ENCODE measurements around the gene OST4. TPM values are rescaled to one million over a fixed set of nuclear protein-coding genes. Genes with fewer than 3 reads are reported as not detected.
A peak's percentile ranks its signal among the peaks of the same experiment; 100 is the strongest.

Gene OST4
- total RNA-seq, 1 donor from 2014 or later: 84.6 TPM

DNA sequence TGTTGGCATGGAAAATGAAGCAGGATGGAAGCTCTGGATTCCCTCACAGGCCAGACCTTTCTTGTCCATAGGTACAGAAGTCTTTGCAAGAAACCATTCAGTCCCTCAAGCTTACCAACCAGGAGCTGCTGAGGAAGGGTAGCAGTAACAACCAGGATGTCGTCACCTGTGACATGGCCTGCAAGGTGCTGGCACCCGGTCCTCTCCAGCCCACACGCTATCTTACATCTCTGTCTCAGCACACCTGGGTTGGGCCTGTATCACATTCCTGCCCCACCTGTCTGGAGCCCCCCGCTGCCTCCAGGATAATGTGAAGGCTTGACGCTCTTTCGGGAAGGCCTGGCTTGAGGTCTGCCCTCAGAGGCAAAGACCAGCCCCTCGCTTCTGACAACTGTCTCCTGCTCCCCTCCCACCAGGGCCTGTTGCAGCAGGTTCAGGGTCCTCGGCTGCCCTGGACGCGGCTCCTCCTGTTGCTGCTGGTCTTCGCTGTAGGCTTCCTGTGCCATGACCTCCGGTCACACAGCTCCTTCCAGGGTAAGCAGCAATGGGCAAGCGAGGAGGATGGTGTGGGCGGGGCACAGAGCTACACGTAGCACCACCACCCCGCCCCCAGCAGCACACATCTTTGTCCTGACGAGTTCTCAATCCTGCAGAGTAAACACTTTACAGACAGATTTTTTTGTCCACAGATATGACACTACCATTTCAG lies 32.7 kb downstream of the OST4 start:
- H3K27ac Mint-ChIP-seq: no peak overlapping the region
- H3K4me1 ChIP-seq: no peaks in the 10 kb centered on the region
- peaks cover 20% of the 10 kb centered on the region for H3K36me3 Mint-ChIP-seq

DNA sequence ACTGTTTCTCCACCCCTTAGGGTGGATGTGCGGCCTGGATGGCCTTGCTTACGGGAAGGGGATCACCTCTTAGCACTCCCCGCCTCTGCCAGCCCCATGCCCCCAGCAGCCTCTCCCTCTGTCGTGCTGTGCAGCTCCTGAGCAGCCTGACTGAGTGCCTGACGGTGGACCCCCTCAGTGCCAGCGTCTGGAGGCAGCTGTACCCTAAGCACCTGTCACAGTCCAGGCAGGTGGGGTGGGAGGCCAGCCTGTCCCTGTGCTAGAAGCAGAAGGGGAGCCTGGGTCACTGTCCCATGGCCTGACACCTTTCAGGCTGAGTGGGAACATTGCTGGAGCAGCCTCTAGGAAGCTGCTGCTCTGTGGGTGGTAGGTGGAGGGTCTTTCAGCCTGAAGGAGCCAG lies 33.4 kb downstream of the OST4 start:
- no peak overlapping the region for H3K4me3 Mint-ChIP-seq
- Histone ChIP-seq H3F3A (ENCODE audit: low read depth) (no peaks in the 10 kb centered on the region), H3K27me3 (no peaks in the 10 kb centered on the region), H3K27ac (no peak overlapping the region), H3K9ac (no peak overlapping the region), H4K20me1 (ENCODE audit: low read depth) (peaks cover 9% of the 10 kb centered on the region), H3K4me2 (no peak overlapping the region), H3K4me3 (no peak overlapping the region), H3K4me1 (peaks cover 5% of the 10 kb centered on the region), H2AFZ (replicated peaks) (no peak overlapping the region), H3K9me3 (ENCODE audit: low read depth) (no peaks in the 10 kb centered on the region), H3K36me3 (no peaks in the 10 kb centered on the region), H3K79me2 (ENCODE audit: low read depth) (peaks cover 12% of the 10 kb centered on the region)
- TF ChIP-seq CTCF (IDR thresholded peaks at IDR 0.05) (no peak), EZH2phosphoT487 (IDR thresholded peaks at IDR 0.05) (no peak)
- peaks cover 20% of the 10 kb centered on the region for H3K36me3 Mint-ChIP-seq
- no peak overlapping the region for H3K27ac Mint-ChIP-seq
- H3K9me3 Mint-ChIP-seq: no peaks in the 10 kb centered on the region
- DNase-seq (ENCODE audit: low spot score): no peak
- H3K27me3 Mint-ChIP-seq (ENCODE audit: insufficient read depth, low read depth): no peaks in the 10 kb centered on the region
- peaks cover 13% of the 10 kb centered on the region for H3K4me1 Mint-ChIP-seq

More for the DNA sequence above, 32.7 kb downstream of the OST4 start:
- no peaks in the 10 kb centered on the region for H3F3A ChIP-seq (ENCODE audit: low read depth)
- Mint-ChIP-seq H3K4me1 (peaks cover 7% of the 10 kb centered on the region), H3K9me3 (no peaks in the 10 kb centered on the region), H3K4me3 (no peak overlapping the region), H3K27me3 (ENCODE audit: insufficient read depth, low read depth) (no peaks in the 10 kb centered on the region)
- H3K4me3 ChIP-seq: no peak overlapping the region
- no peak for TF ChIP-seq CTCF (IDR thresholded peaks at IDR 0.05)
- no peak for TF ChIP-seq EZH2phosphoT487 (IDR thresholded peaks at IDR 0.05)
- no peak for TF ChIP-seq EZH2 (IDR thresholded peaks at IDR 0.05)
- no peak overlapping the region for H3K9ac ChIP-seq
- H4K20me1 ChIP-seq (ENCODE audit: low read depth): peaks cover 3% of the 10 kb centered on the region
- H3K9me3 ChIP-seq (ENCODE audit: low read depth): no peaks in the 10 kb centered on the region
- H3K4me2 ChIP-seq: no peak overlapping the region
- no peak overlapping the region for H3K27ac ChIP-seq
- no peaks in the 10 kb centered on the region for H3K27me3 ChIP-seq
- H2AFZ ChIP-seq (replicated peaks): no peak overlapping the region
- DNase-seq (ENCODE audit: low spot score): no peak
- H3K79me2 ChIP-seq (ENCODE audit: low read depth): peaks cover 4% of the 10 kb centered on the region
- no peaks in the 10 kb centered on the region for H3K36me3 ChIP-seq

- no peak overlapping the region for H3K27ac ChIP-seq
- H3K27ac Mint-ChIP-seq: no peak overlapping the region
- H3K9me3 Mint-ChIP-seq: no peaks in the 10 kb centered on the region
Measured at GRCh38 chr2:27033253-27033852, 38.1 kb downstream of the OST4 start.

More at GRCh38 chr2:27033253-27033852, 38.1 kb downstream of the OST4 start:
- peaks cover 5% of the 10 kb centered on the region for H3K4me1 ChIP-seq
- DNase-seq (ENCODE audit: low spot score): no peak
- TF ChIP-seq EZH2 (IDR thresholded peaks at IDR 0.05) (no peak), EZH2phosphoT487 (IDR thresholded peaks at IDR 0.05) (no peak), CTCF (IDR thresholded peaks at IDR 0.05) (no peak)
- Mint-ChIP-seq H3K27me3 (ENCODE audit: insufficient read depth, low read depth) (peaks cover 5% of the 10 kb centered on the region), H3K36me3 (peaks cover 20% of the 10 kb centered on the region), H3K4me1 (peaks cover 27% of the 10 kb centered on the region), H3K4me3 (peak overlapping the region; percentile 96)
- no peaks in the 10 kb centered on the region for H3K27me3 ChIP-seq
- no peaks in the 10 kb centered on the region for H3F3A ChIP-seq (ENCODE audit: low read depth)
- H3K9ac ChIP-seq: peak overlapping the region; percentile 59
- peaks cover 21% of the 10 kb centered on the region for H4K20me1 ChIP-seq (ENCODE audit: low read depth)
- peaks cover 20% of the 10 kb centered on the region for H3K79me2 ChIP-seq (ENCODE audit: low read depth)
- H3K4me2 ChIP-seq: peak overlapping the region; percentile 96
- no peaks in the 10 kb centered on the region for H3K9me3 ChIP-seq (ENCODE audit: low read depth)
- peak overlapping the region; percentile 100 for H2AFZ ChIP-seq (replicated peaks)
- H3K4me3 ChIP-seq: peak overlapping the region; percentile 88
- no peaks in the 10 kb centered on the region for H3K36me3 ChIP-seq
